A549 treated with RU486 at 1 μM for 4 hours (cell line): ENCODE results near the gene CYP26B1. TPM values are rescaled to one million over a fixed set of nuclear protein-coding genes. Genes with fewer than 3 reads are reported as not detected.

Source experiments
- total RNA-seq: library from RNA; stranded (reverse); fragments of 200-300 nt; extraction: Qiagen RNA extraction; gene quantifications from 5 replicates; pipeline ENCODE4 v1.2.3, GENCODE V29; 2022; ENCODE audit warnings: low read depth

CYP26B1 gene, protein sequence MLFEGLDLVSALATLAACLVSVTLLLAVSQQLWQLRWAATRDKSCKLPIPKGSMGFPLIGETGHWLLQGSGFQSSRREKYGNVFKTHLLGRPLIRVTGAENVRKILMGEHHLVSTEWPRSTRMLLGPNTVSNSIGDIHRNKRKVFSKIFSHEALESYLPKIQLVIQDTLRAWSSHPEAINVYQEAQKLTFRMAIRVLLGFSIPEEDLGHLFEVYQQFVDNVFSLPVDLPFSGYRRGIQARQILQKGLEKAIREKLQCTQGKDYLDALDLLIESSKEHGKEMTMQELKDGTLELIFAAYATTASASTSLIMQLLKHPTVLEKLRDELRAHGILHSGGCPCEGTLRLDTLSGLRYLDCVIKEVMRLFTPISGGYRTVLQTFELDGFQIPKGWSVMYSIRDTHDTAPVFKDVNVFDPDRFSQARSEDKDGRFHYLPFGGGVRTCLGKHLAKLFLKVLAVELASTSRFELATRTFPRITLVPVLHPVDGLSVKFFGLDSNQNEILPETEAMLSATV
- total RNA-seq: 11.5 to 16.3 TPM (median 14.2 TPM) in 5 replicates

DNA sequence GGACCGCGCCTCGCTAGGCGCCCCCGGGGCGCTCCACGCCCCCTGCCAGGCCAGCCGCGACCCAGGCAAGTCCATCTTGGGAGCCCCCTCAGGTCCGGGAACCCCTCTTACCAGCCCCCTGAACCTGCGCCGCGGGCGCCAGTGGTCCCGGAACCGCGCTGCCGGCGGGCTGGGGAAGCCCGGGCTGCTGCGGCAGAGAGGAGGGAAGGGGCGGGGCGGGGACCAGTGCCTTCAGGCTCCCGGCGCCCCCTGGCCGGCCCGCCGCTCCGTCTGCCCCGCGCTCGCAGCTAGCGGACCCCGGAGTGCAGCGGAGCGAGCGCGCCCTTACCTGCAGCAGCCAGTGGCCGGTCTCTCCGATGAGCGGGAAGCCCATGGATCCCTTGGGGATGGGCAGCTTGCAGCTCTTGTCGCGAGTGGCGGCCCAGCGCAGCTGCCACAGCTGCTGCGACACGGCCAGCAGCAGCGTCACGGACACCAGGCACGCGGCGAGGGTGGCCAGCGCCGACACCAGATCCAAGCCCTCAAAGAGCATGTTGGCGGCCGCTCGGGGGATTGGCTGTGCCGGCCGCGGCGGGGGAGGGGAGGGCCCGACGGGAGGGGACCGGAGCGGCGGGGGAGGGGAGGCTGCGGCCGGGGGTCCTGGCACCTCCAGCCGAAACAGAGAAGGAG is at the start of gene CYP26B1:
Gene CYP26B1, minus strand, starts transcription at position 560 of the 669 bp plus-strand sequence. Its CDS starts 28 bp downstream, at position 532.

